Panc1 (cell line): ENCODE data around the gene STAC. TPM values are rescaled to one million over a fixed set of nuclear protein-coding genes. Genes with fewer than 3 reads are reported as not detected.

Experiments
- ATAC-seq: fragments of 200-7000 bp; cut with Tn5 transposase; 2 replicates; pipeline ENCODE4 v1.9.1; 2020; ENCODE audit warnings: mild to moderate bottlenecking, moderate library complexity
- BruUV-seq: library from RNA; stranded (reverse); fragments of 400-500 nt; replicated peaks from 2 replicates; lab custom pipeline; 2021; lab: Mats Ljungman, UMichigan
- CTCF ChIA-PET: fragments of 300-600 bp; sonication (Branson Sonifier 250); formaldehyde crosslinking; loops from one replicate; lab custom pipeline; 2022; ENCODE audit warnings: antibody characterized with exemption; lab: Charles Lee
- POLR2A ChIA-PET: fragments of 300-600 bp; sonication (Branson Sonifier 250); formaldehyde crosslinking; loops from one replicate; lab custom pipeline; 2022; ENCODE audit warnings: antibody characterized with exemption; lab: Charles Lee
- DNase-seq: peaks from one replicate; pipeline ENCODE4 v3.0.0-alpha.2; 2010; ENCODE audit warnings: low read depth, low spot score
- H3K27ac ChIP-seq: 2 replicates; pipeline ENCODE4 v1.5.1; 2011; ENCODE audit warnings: mild to moderate bottlenecking, low read length, inconsistent platforms
- H3K27me3 ChIP-seq: fragments of 200-500 bp; sonication (Bioruptor generic); 2 replicates; pipeline ENCODE4 v1.6.0; 2014; ENCODE audit warnings: low read length, inconsistent platforms; ENCODE audit not compliant: control insufficient read depth, insufficient read depth
- H3K36me3 ChIP-seq: fragments of 200-500 bp; sonication (Bioruptor generic); 2 replicates; pipeline ENCODE4 v1.5.1; 2014; ENCODE audit warnings: inconsistent platforms, mild to moderate bottlenecking, low read length, moderate library complexity; ENCODE audit not compliant: control insufficient read depth, insufficient read depth
- H3K4me1 ChIP-seq: 2 replicates; pipeline ENCODE4 v1.5.1; 2011; ENCODE audit warnings: inconsistent platforms, mild to moderate bottlenecking, low read length, moderate library complexity; ENCODE audit not compliant: control insufficient read depth, insufficient read depth
- H3K4me3 ChIP-seq, 2 experiments: 2 replicates each; pipeline ENCODE4 v1.5.1; 2011 to 2012; ENCODE audit warnings: low read depth in 2 of 2, low read length in 2 of 2, mild to moderate bottlenecking in 2 of 2, inconsistent platforms in 1 of 2, moderate library complexity in 1 of 2
- H3K9me3 ChIP-seq: fragments of 200-500 bp; sonication (Bioruptor generic); 2 replicates; pipeline ENCODE4 v1.5.1; 2014; ENCODE audit warnings: low read depth, mild to moderate bottlenecking, inconsistent platforms, low read length, moderate library complexity; ENCODE audit not compliant: control insufficient read depth, insufficient read depth
- CTCF ChIP-seq: fragments of 450-650 bp; IDR thresholded peaks from 2 replicates; pipeline ENCODE4 v1.5.1; 2017; ENCODE audit warnings: mild to moderate bottlenecking
- POLR2AphosphoS5 ChIP-seq: IDR thresholded peaks from 2 replicates; pipeline ENCODE4 v1.6.1; 2012; ENCODE audit warnings: mild to moderate bottlenecking, low read depth, low read length, moderate library complexity
- REST ChIP-seq, 2 experiments: IDR thresholded peaks; 2 replicates each; pipeline ENCODE4 v1.6.1; 2011 to 2012; ENCODE audit warnings: low read depth in 2 of 2, control low read depth in 1 of 2, low read length in 1 of 2, mild to moderate bottlenecking in 1 of 2, moderate library complexity in 1 of 2; ENCODE audit not compliant: insufficient read depth in 1 of 2
- SIN3A ChIP-seq: IDR thresholded peaks from 2 replicates; pipeline ENCODE4 v1.6.1; 2012; ENCODE audit warnings: low read depth, mild to moderate bottlenecking, low read length, moderate library complexity, borderline replicate concordance; ENCODE audit not compliant: insufficient read depth
- TCF7L2 ChIP-seq: IDR thresholded peaks from 2 replicates; pipeline ENCODE4 v1.6.1; 2011; ENCODE audit warnings: mild to moderate bottlenecking, low read depth, low read length, inconsistent platforms
- in situ Hi-C: cut with HindIII; loops from 2 replicates; pipeline ENCODE4 v1.10.0; 2016; ENCODE audit warnings: low sequenced_read_pairs, low pct_unique_long_range_greater_than_20kb
- intact Hi-C: fragments of 100-400 bp; cut with micrococcal nuclease; formaldehyde crosslinking; loops from one replicate; pipeline ENCODE4 v1.10.0; 2022; ENCODE audit not compliant: unreplicated experiment
- total RNA-seq: library from RNA; stranded (reverse); gene quantifications from one replicate; pipeline ENCODE4 v1.2.1, GENCODE V29; 2021; ENCODE audit not compliant: unreplicated experiment

The STAC gene
- total RNA-seq, 1 experiment from 2014 or later, result 18.8 TPM

GRCh38 chr3:36366308-36366707 is 14.0 kb upstream of the STAC start:
- H3K4me3 ChIP-seq, result no peak overlapping the region
- POLR2A ChIA-PET, result no interaction called here
- no peaks in the 10 kb centered on the region for H3K9me3 ChIP-seq
- peak overlapping the region; percentile 54; the same call in 1 of the 2 replicates for H3K27ac ChIP-seq
- no peak for DNase-seq
- CTCF ChIA-PET, result no interaction called here
- TF ChIP-seq SIN3A, result no peak
- in situ Hi-C loops, result no loop called here
- intact Hi-C loops, result loop anchor here (10.0 kb wide), 1 partner anchor 232 kb away; no protein-coding TSS in a partner anchor
- BruUV-seq, result no TSS peak
- no peaks in the 10 kb centered on the region for H3K36me3 ChIP-seq
- H3K4me1 ChIP-seq, result peaks cover 13% of the 10 kb centered on the region
- no peak for ATAC-seq
- no peaks in the 10 kb centered on the region for H3K27me3 ChIP-seq

- ChIA-PET POLR2A (no interaction called here), CTCF (no interaction called here)
- intact Hi-C loops, result loop anchor here (10.0 kb wide), 1 partner anchor 233 kb away; no protein-coding TSS in a partner anchor
- TF ChIP-seq POLR2AphosphoS5, result no peak
- no peak for DNase-seq
- H3K27ac ChIP-seq, result no peak overlapping the region
- in situ Hi-C loops, result no loop called here
- no peaks in the 10 kb centered on the region for H3K36me3 ChIP-seq
- H3K27me3 ChIP-seq, result no peaks in the 10 kb centered on the region
- ATAC-seq, result no peak
- no TSS peak for BruUV-seq
- no peaks in the 10 kb centered on the region for H3K9me3 ChIP-seq
- H3K4me3 ChIP-seq, result no peak overlapping the region
- peaks cover 12% of the 10 kb centered on the region for H3K4me1 ChIP-seq
These were observed 12.3 kb upstream of the STAC start for GRCh38 chr3:36367912-36368573.

GRCh38 chr3:36372534-36372935 is 7.8 kb upstream of the STAC start:
- H3K27ac ChIP-seq, result no peak overlapping the region

More at GRCh38 chr3:36372534-36372935, 7.8 kb upstream of the STAC start:
- TF ChIP-seq TCF7L2 (no peak), POLR2AphosphoS5 (no peak), CTCF (no peak), REST (IDR thresholded peaks at IDR 0.05; ENCODE audit: insufficient read depth in 1 of 2, low read depth in 2 of 2, low read length in 1 of 2) (no peak), SIN3A (no peak)
- Histone ChIP-seq H3K4me1 (no peaks in the 10 kb centered on the region), H3K36me3 (no peaks in the 10 kb centered on the region), H3K27me3 (no peaks in the 10 kb centered on the region), H3K4me3 (no peak overlapping the region), H3K9me3 (no peaks in the 10 kb centered on the region)
- DNase-seq (no peak), ATAC-seq (peak; percentile 76; the same call in 1 of the 2 replicates)
- ChIA-PET POLR2A (no interaction called here), CTCF (interaction anchor here (0.6 kb wide), 2 partner anchors 335 to 337 kb away, joined by 3 to 4 read pairs; no protein-coding TSS in a partner anchor)
- intact Hi-C loops (no loop called here), in situ Hi-C loops (no loop called here)
- no TSS peak for BruUV-seq
